Fibroblast of lung (primary cell): ENCODE measurements around the gene TMEM187.

ENCODE experiments used
- CTCF ChIP-seq, 2 donors: IDR thresholded peaks in 1 of 2; conservative IDR thresholded peaks in 1 of 2; 1 replicate in 1 of 2; 2 replicates in 1 of 2; pipeline ENCODE4 v1.5.1; 2011 to 2012; ENCODE audit warnings: low read length in 2 of 2, control low read depth in 1 of 2, inconsistent platforms in 1 of 2, low read depth in 1 of 2, mild to moderate bottlenecking in 1 of 2
- EZH2 ChIP-seq: IDR thresholded peaks from 2 replicates; pipeline ENCODE4 v1.5.1; 2012; ENCODE audit warnings: low read length, control low read depth, mild to moderate bottlenecking; ENCODE audit errors: missing control alignments

- TF ChIP-seq CTCF (conservative IDR thresholded peaks at IDR 0.05 in 1 of 2, IDR thresholded peaks at IDR 0.05 in 1 of 2; ENCODE audit: low read depth in 1 of 2, low read length in 2 of 2) (no peak), EZH2 (no peak)
Measured at GRCh38 chrX:153970357-153971123, 2.0 kb upstream of the TMEM187 start.
